K562 (cell line): ENCODE data around the gene TAS2R41. TPM values are rescaled to one million over a fixed set of nuclear protein-coding genes. Genes with fewer than 3 reads are reported as not detected.

Experiments
- ATAC-seq: fragments of 200-7000 bp; cut with Tn5 transposase; 3 replicates; pipeline ENCODE4 v1.9.1; 2020; ENCODE audit warnings: moderate library complexity
- BruUV-seq: library from RNA; stranded (reverse); fragments of 400-500 nt; replicated peaks from 2 replicates; lab custom pipeline; 2021; lab: Mats Ljungman, UMichigan
- CTCF ChIA-PET: fragments of 300-600 bp; formaldehyde crosslinking; extraction: SDS; loops from one replicate; lab custom pipeline; 2021; ENCODE audit warnings: low intra/inter-chr PET ratio; lab: Yijun Ruan, JAX
- POLR2A ChIA-PET: fragments of 300-600, 350-650 bp; sonication (Branson Sonifier 250); formaldehyde crosslinking; extraction: SDS; loops from one replicate; lab custom pipeline; 2021; ENCODE audit warnings: antibody characterized with exemption, inconsistent platforms; lab: Yijun Ruan, JAX
- DNase-seq, 4 experiments: peaks; one replicate each; pipeline versions ENCODE4 v3.0.0 to v3.0.0-alpha.2; 2011 to 2018; ENCODE audit warnings: low spot score in 3 of 4, mixed read lengths in 3 of 4; ENCODE audit errors: extremely low read depth in 1 of 4
- FAIRE-seq: peaks from 2 replicates; lab custom pipeline; 2011; peaks lifted over from hg19 to GRCh38; lab: Jason Lieb, UNC
- H2AFZ ChIP-seq: 2 replicates; pipeline ENCODE4 v1.6.0; 2011; ENCODE audit warnings: low read depth, low read length, control low read depth, inconsistent platforms
- H3K27ac ChIP-seq: fragments of 200-600 bp; 3 replicates; pipeline ENCODE4 v1.8.0; 2011; ENCODE audit warnings: low read depth, mild to moderate bottlenecking, control low read depth, inconsistent platforms, low read length, moderate library complexity, mixed read lengths; ENCODE audit errors: extremely low read depth
- H3K27me3 ChIP-seq, 2 experiments: fragments of 300-600 bp in 1 of 2; 2 replicates in 1 of 2; 3 replicates in 1 of 2; pipeline versions ENCODE4 v1.6.0 to v1.8.0; 2011; ENCODE audit warnings: inconsistent platforms in 2 of 2, low read length in 2 of 2, mild to moderate bottlenecking in 1 of 2, mixed read lengths in 1 of 2, moderate library complexity in 1 of 2; ENCODE audit not compliant: control insufficient read depth in 2 of 2, insufficient read depth in 2 of 2
- H3K36me3 ChIP-seq: fragments of 300-600 bp; 3 replicates; pipeline ENCODE4 v1.8.0; 2011; ENCODE audit warnings: mild to moderate bottlenecking, low read length, inconsistent platforms; ENCODE audit not compliant: control insufficient read depth, insufficient read depth
- H3K4me1 ChIP-seq, 2 experiments: fragments of 200-600 bp in 1 of 2; replicated peaks in 1 of 2; 2 replicates in 1 of 2; 3 replicates in 1 of 2; pipeline versions ENCODE4 v1.5.1 to v1.8.0; 2011; ENCODE audit warnings: inconsistent platforms in 2 of 2, low read length in 2 of 2, mild to moderate bottlenecking in 1 of 2, mixed read lengths in 1 of 2, moderate library complexity in 1 of 2; ENCODE audit not compliant: control insufficient read depth in 2 of 2, insufficient read depth in 2 of 2
- H3K4me2 ChIP-seq: 2 replicates; pipeline ENCODE4 v1.6.1; 2011; ENCODE audit warnings: low read length, control low read depth, inconsistent platforms, mixed read lengths; ENCODE audit not compliant: insufficient read depth
- H3K4me3 ChIP-seq: fragments of 200-600 bp; sonication (generic), shearing (Covaris generic); 2 replicates; pipeline ENCODE4 v1.5.1; 2016; ENCODE audit warnings: control low read depth, inconsistent platforms
- H3K79me2 ChIP-seq: fragments of 200-600 bp; 3 replicates; pipeline ENCODE4 v1.8.0; 2011; ENCODE audit warnings: low read length, inconsistent platforms; ENCODE audit not compliant: control insufficient read depth, insufficient read depth
- H3K9ac ChIP-seq, 2 experiments: 2 replicates each; pipeline versions ENCODE4 v1.6.0 to v1.6.1; 2011; ENCODE audit warnings: low read depth in 2 of 2, low read length in 2 of 2, control low read depth in 1 of 2, inconsistent platforms in 1 of 2, mild to moderate bottlenecking in 1 of 2, mixed read lengths in 1 of 2; ENCODE audit not compliant: insufficient read depth in 1 of 2
- H3K9me1 ChIP-seq: one replicate; pipeline ENCODE4 v1.6.0; 2011; ENCODE audit warnings: inconsistent platforms, mild to moderate bottlenecking, low read length, moderate library complexity; ENCODE audit not compliant: control insufficient read depth, insufficient read depth
- H3K9me3 ChIP-seq: replicated peaks from 2 replicates; pipeline ENCODE4 v1.5.1; 2011; ENCODE audit warnings: low read depth, low read length, inconsistent platforms; ENCODE audit not compliant: control insufficient read depth, insufficient read depth
- H4K20me1 ChIP-seq: replicated peaks from 2 replicates; pipeline ENCODE4 v1.6.1; 2011; ENCODE audit warnings: low read length, inconsistent platforms, mixed read lengths; ENCODE audit not compliant: control insufficient read depth, insufficient read depth
- CHAMP1 ChIP-seq: fragments of 450-650 bp; IDR thresholded peaks from 2 replicates; pipeline ENCODE4 v1.6.1; 2016; ENCODE audit warnings: mild to moderate bottlenecking
- HLTF ChIP-seq: fragments of 450-650 bp; IDR thresholded peaks from 2 replicates; pipeline ENCODE4 v1.6.1; 2016
- MBD1 ChIP-seq: fragments of 250-450 bp; sonication (Bioruptor Pico); IDR thresholded peaks from 2 replicates; pipeline ENCODE4 v1.8.0; 2022; ENCODE audit warnings: inconsistent platforms
- SNRNP70 ChIP-seq: fragments of 200-400 bp; formaldehyde crosslinking; optimal IDR thresholded peaks from 2 replicates; pipeline ENCODE3; 2017; ENCODE audit warnings: low read depth, low read length
- SRSF9 ChIP-seq: fragments of 200-400 bp; formaldehyde crosslinking; IDR thresholded peaks from 2 replicates; pipeline ENCODE4 v1.6.1; 2017; ENCODE audit warnings: low read depth, low read length, borderline replicate concordance
- ZNF79 ChIP-seq: fragments of 250-450 bp; sonication (Bioruptor Pico); IDR thresholded peaks from 2 replicates; pipeline ENCODE4 v1.4.0; 2020; ENCODE audit warnings: low read depth, mild to moderate bottlenecking, moderate library complexity
- WGBS: fragments of 100-300 bp; shearing (Covaris generic); methylation state at CpG from one replicate; pipeline ENCODE4 v1.1.6; 2016; ENCODE audit warnings: low coverage, mixed read lengths; ENCODE audit not compliant: insufficient coverage; ENCODE audit errors: missing lambda C conversion rate; 5-methylcytosine and 5-hydroxymethylcytosine counted together
- in situ Hi-C: fragments of 300-500 bp; cut with MboI; formaldehyde crosslinking; loops from 4 replicates; pipeline ENCODE4 v1.15.0; 2018; ENCODE audit warnings: inconsistent platforms, mixed read lengths
- intact Hi-C: fragments of 100-400 bp; cut with micrococcal nuclease; formaldehyde crosslinking; loops from 2 replicates; pipeline ENCODE4 v1.14.2; 2022
- polyA plus RNA-seq, 8 experiments: library from polyadenylated mRNA; depleted of rRNA in 4 of 8; stranded (reverse) in 5 of 8; unstranded in 3 of 8; fragments of >200 nt; fragmentation: Nextera tagmentation in 2 of 8; fragmentation: Illumina TruSeq in 1 of 8; extraction: Ambion mirVana in 2 of 8; extraction: Trizol in 1 of 8; gene quantifications; 2 replicates each; pipeline versions ENCODE4 v1.2.1 to v1.2.3, GENCODE V29; 2011 to 2014; ENCODE audit warnings: inconsistent platforms in 1 of 8, missing spikeins in 1 of 8
- total RNA-seq, 7 experiments: library from RNA; depleted of rRNA in 6 of 7; stranded (reverse); fragments of >200 nt in 6 of 7; fragmentation: Illumina TruSeq in 2 of 7; extraction: Trizol in 2 of 7; gene quantifications; 2 replicates each; pipeline versions ENCODE4 v1.2.1 to v1.2.3, GENCODE V29; 2011 to 2021; ENCODE audit warnings: low replicate concordance in 1 of 7

Gene TAS2R41
- total and polyA plus RNA-seq, 9 of the 15 experiments (the other 6 are each of a cell fraction or from before 2014, with no cell fraction given) = not detected

GRCh38 chr7:143512488-143513340 lies 35.0 kb downstream of the TAS2R41 start:
- ATAC-seq (no peak), DNase-seq (no peak), FAIRE-seq (no peak)
- POLR2A ChIA-PET = interaction anchor here (1.0 to 1.5 kb wide), 2 partner anchors 12 to 461 kb away, joined by 4 to 5 read pairs; no protein-coding TSS in a partner anchor
- Histone ChIP-seq H3K9ac (no peak overlapping the region), H4K20me1 (no peaks in the 10 kb centered on the region), H3K9me1 (no peaks in the 10 kb centered on the region), H3K4me2 (no peak overlapping the region), H3K79me2 (no peaks in the 10 kb centered on the region), H3K4me1 (peaks cover 0 to 13% of the 10 kb centered on the region in 2 experiments; a peak in 2 of 5 replicates), H3K27ac (no peak overlapping the region), H3K27me3 (peaks cover 10 to 17% of the 10 kb centered on the region in 2 experiments), H2AFZ (no peak overlapping the region), H3K36me3 (no peaks in the 10 kb centered on the region), H3K9me3 (no peaks in the 10 kb centered on the region), H3K4me3 (no peak overlapping the region)
- in situ Hi-C loops = no loop called here
- intact Hi-C loops = no loop called here
- BruUV-seq = no TSS peak
- CTCF ChIA-PET = no interaction called here
- 6% methylated on average over 8 of the region's 8 CpGs for WGBS
- no peak for TF ChIP-seq ZNF79 (CRISPR knock-in tag)
- no peak for TF ChIP-seq HLTF
- TF ChIP-seq CHAMP1 = no peak
- no peak for TF ChIP-seq MBD1 (CRISPR knock-in tag)
- TF ChIP-seq SRSF9 = no peak
- TF ChIP-seq SNRNP70 = no peak
